CD4-positive, alpha-beta T cell treated with Interleukin-2 at 100 ng/mL for 4 hours (primary cell): Measurements from ENCODE around the gene GPC1.

Experiments used
- DNase-seq: peaks from one replicate; pipeline ENCODE4 v3.0.0-alpha.2; 2020; ENCODE audit warnings: low spot score

GPC1 gene

GRCh38 chr2:240443891-240444301, 8.4 kb downstream of the GPC1 start:
- DNase-seq: no peak

DNA sequence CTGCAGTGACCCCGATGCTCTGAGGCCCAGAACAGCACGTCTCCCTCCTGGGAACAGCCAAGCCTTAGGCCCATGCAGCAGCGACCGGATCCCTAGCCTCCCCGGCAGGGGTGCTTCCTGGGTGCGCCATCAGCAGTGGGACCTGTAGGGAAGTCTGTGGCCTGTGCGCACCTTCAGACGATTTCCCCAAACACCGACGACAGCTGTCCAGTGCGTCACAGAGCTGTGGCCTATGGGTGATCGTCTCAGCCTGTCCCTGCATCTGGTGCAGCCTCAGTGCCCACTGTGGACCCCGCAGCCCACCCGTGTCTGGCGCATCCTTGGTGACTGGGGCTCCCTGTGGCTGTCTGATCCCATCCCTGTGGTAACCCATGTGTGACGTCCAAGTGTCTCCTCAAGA, 9.0 kb downstream of the GPC1 start:
- no peak for DNase-seq

- DNase-seq: no peak
These were observed 10.6 kb downstream of the GPC1 start for GRCh38 chr2:240445961-240446663.

DNA sequence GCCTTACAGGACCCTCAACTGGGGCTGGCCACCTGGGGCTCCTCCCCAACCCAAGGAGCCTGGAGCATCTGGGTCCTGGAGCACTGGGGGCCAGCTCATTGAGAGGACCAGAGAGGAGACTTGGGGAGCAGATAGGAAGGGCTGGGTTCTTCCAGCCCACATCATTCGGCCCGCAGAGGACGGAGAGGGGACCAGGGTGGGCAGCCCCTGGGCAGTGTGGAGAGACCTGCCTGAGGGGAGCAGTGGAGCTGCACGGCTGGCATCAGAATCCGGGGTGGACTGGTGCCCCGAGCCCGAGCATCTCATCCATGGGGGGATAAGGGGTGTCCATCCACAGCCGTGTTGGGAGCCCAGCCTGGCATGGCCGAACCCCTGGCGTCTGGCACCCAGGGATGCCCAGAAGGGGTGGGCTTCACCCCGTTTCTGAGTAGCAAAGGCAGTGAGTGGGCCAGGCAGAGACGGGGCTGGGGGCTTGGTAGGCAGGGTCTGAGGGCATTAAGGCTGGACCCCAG, 11.3 kb downstream of the GPC1 start:
- no peak for DNase-seq

DNA sequence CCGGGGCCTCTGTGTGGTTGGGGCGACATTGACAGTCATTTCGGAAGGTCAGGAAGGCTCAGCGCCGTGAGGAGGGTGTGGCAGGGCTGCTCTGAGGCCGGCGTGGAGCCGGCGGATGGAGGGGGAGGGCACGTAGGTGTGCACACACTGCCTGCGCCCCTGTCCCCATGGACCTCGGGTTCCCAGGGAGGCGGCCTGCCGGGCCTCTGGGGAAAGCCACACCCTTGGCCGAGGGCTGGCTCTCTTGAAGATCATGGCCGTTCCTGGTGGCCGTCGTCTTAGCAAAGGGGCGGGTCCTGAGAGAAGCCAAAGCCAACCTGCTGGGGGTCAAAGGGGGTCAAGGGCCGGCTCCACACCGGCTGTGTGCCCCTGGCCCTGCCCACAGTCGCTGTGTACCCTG, 11.9 kb downstream of the GPC1 start:
- no peak for DNase-seq

DNA sequence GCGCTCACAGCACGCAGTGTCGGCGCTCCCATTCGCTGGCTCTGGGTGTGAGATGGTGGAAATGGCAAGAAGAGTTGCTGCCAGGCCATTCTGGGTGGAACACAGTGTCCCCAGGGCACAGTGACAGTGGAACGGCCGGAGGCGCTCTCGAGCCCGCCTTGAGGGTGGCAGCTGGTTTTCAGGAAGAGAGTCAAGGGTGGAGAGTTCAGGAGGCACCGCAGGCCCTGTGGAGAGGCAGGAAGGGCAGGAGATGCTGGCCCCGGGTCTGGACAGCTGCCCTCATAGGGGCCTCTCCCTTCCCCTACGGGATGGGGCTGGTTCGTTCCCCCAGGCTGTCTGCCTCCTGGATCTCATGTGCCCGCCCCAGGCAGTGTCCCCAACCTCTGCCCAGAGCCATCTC, 12.5 kb downstream of the GPC1 start:
- DNase-seq: no peak

DNA sequence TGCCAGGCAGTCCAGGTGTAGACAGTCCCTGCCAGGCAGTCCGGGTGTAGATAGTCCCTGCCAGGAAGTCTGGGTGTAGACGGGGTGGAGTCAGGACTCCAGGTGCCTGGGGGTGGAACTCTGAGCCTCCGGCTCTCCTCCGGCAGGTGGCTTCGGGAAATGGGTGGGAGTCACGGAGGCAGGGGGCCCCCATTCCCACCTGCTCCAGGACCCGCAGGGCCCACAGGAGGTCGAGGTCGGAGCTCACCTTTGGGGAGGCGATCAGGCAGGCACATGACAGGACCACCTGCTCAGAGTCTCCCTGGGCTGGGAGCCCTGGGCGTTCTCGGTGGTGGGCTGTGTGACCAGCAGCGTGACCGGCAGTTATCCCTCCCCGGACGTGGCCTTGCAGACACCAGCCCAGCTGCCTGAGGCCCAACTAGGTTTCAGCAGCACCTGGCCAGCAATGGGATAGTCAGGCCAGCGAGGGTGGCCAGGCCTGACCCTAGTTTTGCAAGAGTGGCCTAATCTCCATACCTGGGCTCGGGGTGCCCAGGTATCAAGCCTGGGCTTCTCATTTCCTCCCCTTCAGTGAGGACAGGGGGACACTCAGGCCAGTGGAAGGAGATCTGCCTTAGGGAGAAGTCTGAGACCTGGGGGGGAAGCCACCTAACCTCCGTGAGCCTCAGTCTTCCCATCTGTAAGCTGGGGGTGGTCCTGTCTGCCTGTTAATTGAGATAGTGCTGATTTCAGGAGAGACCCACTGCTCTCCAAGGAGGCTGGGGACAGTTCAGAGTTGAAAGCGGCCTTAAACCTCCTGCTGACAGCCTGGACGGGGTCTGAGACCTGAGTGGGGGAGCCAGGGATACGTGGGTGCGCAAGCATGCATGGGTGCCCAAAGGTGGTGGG, 13.2 kb downstream of the GPC1 start:
- no peak for DNase-seq

DNA sequence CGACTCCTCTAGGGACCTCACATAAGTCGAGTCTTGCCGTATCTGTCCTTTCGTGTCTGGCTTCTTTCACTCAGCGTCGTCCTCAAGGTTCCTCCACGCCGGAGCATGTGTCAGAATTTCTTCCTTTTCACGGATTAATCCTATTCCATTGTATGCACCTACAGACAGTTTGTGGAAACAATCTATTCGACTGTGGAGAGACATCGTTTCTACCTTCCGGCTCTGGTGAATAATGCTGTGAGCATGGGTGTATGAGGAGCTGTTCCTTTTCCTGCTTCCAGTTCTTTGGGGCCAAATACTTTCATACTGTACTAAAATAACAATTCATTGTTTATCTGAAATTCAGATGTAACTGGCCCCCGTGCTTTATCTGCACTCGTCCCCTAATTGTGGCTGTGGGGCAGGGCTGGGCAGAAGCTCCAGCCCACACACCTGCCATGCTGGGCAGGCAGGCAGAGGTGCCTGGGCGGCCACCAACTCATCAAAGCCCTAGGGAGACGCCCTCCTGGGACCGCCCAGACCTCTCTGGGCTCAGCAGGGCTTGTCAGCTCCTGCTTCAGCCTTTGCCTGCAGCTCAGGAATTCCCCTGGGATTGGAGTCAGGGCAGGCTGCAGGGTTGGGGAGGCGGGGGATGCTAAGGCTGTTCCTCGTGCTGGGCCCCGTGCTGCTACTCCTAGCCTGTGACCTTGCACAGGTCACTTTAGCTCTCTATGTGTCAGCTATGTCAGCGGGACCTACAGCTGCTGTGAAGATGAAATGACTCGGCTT, 14.5 kb downstream of the GPC1 start:
- no peak for DNase-seq

DNA sequence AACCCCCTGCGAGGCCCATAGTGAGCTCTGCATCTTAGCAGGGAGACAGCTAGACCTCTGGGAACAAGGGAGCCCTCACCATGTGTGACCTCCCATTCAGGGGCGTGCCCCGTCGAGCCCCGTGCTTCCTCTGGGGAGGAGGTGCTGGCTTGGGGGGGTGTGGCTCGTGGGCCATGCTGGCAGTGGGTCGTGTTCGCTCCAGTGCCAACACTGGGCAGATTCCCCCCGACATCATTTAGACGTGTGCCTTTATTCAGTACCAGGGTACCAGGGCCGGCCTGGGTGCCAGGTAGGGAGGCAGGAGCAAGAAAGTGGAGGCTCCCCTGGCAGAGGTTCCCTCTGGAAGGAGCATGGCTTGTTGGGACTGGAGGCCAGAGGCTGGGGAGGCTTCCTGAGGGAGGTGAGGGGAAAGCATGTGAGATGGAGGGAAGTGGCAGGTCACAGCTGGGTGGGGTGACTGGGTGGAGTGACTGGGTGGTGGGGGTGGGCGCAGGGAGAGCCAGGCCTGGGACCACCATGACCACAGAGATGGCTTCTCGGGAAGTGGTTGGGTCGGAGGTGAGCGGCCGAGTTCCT, 15.2 kb downstream of the GPC1 start:
- no peak for DNase-seq

DNA sequence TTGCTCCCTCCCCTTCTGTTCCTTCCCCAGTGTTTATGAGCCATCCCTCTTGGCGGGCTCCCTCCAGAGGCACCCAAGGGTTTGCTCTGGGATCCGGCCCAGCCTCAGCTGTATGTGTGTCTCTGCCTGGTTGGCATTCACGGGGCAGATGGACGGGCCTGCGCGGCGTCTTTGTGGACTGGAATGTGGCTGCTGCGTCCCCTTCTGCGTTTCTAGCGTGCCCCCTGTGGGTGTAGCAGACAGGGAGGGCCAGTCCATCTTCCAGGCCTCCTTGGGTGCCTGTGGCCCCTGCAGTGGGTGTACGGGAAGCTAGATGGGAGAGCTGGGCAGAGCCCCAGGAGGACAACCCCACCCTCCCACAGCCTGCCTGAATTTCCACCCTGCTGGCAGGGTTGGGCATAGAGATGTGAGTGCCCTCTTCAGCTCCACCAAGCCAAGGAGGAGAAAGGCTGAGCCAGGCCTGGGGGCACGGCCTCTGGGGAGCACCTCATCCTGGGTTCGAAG, 15.7 kb downstream of the GPC1 start:
- no peak for DNase-seq

GRCh38 chr2:240451791-240452461, 16.5 kb downstream of the GPC1 start:
- no peak for DNase-seq

DNA sequence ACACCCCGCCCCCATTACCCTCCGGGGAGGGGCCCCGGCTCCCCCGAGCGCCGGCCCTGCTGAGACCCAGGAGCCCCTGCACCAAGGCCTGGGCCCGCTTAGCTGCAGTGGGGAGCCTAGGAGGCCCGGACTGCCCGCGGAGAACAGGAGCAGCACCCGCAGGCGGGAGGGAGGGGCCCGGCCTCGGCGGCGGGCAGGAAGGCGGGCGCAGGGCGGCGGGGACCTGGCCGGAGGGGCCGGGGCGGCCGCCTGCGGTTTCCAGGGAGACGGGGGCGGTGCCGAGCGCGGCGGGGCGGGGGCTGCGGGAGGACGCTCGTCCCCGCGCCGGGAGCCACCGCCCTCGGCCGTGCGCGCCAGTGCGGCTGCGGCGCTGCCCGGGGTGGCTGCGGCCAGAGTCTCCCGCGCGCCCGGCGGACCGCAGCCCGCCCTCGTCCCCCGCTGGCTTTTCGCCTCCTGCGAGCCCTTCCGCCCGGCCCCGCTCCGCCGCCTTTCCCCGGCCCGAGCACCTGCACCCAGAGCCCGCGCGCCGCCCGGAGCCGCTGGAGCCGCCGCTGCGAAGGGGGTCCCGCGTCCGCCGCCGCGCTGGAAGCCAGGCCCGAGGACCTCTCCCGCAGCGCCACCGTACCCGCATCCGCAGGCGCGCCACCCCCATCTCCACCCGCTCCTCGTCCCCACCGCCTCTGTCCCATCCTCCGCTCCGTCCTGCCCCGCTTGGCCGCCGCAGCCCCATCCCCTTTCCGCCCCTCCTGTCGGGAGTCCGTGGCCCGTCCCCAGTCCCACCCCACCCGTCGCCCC, 17.2 kb downstream of the GPC1 start:
- DNase-seq: no peak

DNA sequence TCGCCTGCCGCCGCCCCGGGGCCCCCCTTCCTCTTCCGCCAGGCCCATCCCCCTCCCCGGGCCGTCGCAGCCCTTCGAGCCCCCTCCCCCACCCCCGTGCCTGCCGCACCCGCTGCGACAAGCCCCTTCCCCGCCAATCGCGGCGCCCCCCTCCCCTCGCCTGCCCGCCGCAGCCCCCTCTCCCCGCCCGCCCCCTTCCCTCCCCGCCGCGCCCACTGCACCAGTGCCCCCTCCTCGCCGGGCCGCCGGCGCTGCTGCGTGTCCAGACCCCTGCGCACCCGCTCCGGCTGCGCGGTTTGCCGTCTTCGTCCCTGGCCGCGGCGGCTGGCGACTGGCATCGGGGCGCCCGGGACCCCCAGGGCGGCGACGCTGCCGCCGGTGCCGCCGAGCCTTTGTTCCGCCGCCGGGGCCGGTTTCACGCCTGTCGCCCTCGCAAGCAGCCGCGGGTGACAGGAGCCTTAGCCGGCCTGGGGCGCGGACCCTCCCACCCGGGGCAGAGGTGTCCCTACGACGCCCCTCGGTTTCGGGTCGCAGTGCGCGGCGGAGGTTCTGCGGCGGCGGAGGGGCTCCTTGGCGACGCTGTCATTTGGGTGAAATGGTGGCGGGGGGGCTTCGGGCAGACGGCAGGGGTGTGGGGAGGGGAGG, 18.1 kb downstream of the GPC1 start:
- no peak for DNase-seq

GRCh38 chr2:240454106-240454901, 18.8 kb downstream of the GPC1 start:
- no peak for DNase-seq

DNA sequence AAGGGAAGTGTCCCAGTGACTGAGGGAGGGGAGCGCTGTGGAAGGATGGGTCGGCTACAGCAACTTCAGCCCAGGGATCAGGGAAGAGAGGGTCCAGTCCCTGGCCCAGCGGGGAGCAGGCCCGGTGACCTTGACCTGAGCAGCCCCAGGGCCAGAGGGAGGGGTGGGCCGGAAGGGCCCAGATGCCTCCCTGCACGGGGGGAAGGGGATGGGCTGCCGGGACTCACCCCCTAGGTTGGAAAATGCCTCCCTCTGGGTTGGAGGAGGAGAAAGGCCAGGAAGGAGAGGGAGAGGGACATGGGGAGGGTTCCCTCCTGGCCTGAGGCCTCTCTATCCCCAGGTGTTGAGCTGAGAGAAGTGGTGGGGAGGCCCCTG, 19.8 kb downstream of the GPC1 start:
- no peak for DNase-seq

- no peak for DNase-seq
These were observed 20.4 kb downstream of the GPC1 start for GRCh38 chr2:240455647-240456446.

DNA sequence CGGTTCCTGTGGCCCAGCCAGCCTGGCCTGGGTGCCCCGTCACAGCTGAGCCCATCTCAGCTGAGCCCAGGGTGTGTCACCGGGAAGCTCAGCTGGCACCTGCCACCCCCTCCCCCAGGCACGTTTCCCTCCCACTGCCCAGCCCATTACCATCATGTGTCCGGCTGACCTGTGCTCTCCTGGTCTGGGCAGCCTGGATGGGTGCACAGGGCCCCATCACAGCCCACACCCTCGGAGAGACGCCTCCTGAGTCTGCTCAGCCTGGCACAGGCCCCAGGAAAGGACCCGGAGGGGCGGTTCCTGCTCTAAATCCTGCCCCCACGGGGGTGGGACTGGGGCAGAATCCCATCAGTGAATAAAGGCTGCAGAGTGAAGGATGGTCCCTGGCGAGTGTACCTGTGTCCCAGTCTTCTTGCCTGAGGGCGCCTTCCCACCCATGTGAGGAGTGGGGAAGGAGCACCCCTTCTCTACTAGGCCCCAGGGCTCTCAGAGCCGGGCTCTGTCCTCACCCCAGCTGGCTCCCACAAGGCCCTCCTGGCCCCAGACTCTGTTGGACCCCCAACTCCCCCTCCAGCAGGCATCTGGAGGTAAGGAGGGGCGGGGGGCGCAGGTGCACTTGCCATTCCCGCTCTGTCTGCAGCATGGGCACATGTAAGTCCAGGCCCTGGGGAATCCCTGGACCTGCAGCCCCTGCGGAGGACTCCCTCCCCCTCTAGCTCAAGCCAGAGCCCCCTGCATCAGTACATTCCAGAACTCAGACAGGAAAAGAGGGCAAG, 21.2 kb downstream of the GPC1 start:
- DNase-seq: no peak
